ENCODE measurements around the gene RIMBP3C.
"Not testable (repeated sequence)": the region's sequence is repeated elsewhere in the genome, so short reads cannot be mapped to it uniquely, and the experiment has no call there.

Gene RIMBP3C, protein sequence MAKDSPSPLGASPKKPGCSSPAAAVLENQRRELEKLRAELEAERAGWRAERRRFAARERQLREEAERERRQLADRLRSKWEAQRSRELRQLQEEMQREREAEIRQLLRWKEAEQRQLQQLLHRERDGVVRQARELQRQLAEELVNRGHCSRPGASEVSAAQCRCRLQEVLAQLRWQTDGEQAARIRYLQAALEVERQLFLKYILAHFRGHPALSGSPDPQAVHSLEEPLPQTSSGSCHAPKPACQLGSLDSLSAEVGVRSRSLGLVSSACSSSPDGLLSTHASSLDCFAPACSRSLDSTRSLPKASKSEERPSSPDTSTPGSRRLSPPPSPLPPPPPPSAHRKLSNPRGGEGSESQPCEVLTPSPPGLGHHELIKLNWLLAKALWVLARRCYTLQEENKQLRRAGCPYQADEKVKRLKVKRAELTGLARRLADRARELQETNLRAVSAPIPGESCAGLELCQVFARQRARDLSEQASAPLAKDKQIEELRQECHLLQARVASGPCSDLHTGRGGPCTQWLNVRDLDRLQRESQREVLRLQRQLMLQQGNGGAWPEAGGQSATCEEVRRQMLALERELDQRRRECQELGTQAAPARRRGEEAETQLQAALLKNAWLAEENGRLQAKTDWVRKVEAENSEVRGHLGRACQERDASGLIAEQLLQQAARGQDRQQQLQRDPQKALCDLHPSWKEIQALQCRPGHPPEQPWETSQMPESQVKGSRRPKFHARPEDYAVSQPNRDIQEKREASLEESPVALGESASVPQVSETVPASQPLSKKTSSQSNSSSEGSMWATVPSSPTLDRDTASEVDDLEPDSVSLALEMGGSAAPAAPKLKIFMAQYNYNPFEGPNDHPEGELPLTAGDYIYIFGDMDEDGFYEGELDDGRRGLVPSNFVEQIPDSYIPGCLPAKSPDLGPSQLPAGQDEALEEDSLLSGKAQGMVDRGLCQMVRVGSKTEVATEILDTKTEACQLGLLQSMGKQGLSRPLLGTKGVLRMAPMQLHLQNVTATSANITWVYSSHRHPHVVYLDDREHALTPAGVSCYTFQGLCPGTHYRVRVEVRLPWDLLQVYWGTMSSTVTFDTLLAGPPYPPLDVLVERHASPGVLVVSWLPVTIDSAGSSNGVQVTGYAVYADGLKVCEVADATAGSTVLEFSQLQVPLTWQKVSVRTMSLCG (N-terminal part only)

DNA sequence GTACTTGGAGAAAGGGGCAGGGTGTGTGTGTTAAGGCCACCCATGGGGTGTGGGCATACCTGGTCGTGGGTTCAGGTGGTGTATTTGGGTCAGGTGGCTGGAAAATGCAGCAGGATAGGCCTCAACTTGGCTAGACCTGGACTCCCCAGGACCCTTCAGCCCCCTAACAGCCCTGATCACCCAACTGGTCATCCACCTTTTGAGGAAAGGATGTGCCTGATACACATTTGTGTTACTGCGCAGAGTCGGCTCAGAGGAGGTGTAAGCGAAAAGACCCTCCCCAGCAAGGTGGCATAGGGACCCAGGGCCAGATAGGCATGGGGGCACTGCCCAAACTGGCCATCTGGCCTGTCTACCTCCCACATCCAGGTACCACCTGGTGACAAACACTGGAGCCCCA is at the start of gene RIMBP3C:
RIMBP3C (minus strand) TSS at position 101 of the 400 bp plus-strand sequence. CDS start 485 bp downstream, outside the sequence.
- not testable (repeated sequence) for DNase-seq

GRCh38 chr22:21599053-21599893 is 48.0 kb upstream of the RIMBP3C start:
- DNase-seq = no peak

DNA sequence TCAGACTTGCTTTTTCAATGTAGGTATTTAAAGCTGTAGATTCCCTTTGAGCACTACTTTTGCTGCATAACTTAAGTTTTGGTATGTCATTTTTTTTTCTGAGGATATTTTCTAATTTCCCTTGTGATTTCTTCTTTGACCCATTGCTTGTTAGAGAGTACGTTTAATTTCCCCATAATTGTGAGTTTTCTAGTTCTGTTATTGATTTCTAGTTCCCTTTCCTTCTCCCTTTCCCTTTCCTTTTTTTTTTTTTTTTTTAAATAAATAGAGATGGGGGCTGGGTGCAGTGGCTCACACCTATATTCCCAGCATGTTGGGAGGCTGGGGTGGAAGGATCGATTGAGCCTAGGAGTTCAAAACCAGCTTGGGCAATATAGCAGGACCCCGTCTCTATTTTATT is 47.0 kb upstream of the RIMBP3C start:
- no peak for DNase-seq

- not testable (repeated sequence) for DNase-seq
Measured at GRCh38 chr22:21596356-21597135, 45.3 kb upstream of the RIMBP3C start.

GRCh38 chr22:21594865-21595452 is 43.7 kb upstream of the RIMBP3C start:
- no peak for DNase-seq

DNA sequence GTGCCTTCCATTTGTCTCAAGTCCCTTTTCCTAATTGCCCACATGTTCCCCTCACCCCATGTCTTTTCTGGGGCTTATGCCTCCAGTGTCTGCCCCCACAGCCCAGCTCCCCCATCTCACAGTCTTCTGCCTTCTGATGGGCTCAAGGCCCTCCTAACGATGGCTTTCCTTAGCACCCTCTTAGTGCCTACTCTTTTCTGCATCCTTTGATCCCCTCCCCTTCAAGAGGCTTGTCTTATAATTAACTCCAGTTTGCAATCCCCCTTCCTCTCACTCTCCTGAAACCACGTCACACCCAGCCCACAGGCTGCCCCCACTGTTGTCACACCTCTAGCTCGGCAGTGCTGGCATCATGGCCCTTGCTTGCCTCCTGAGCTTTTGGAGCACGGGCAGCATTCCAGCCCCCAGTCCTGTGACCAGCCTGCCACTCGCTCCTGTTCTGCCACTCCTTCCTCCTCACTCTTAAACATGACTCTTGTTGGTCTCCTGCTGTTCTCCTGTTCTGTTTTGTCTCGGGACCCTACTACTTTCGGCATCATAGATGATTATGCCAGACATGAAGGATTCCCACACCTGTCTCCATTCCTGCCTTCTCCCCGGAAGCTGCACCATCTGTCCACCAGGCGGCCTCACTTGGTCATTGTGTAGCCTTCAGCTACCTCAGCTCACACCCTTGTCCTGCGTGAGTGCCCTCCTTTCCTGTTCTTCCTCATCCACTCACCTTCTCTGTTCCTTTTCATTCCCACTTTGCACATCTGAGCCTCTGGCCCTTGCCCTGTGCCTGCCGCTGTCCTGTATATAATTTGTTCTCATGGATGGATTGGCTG is 42.4 kb upstream of the RIMBP3C start:
- no peak for DNase-seq

DNA sequence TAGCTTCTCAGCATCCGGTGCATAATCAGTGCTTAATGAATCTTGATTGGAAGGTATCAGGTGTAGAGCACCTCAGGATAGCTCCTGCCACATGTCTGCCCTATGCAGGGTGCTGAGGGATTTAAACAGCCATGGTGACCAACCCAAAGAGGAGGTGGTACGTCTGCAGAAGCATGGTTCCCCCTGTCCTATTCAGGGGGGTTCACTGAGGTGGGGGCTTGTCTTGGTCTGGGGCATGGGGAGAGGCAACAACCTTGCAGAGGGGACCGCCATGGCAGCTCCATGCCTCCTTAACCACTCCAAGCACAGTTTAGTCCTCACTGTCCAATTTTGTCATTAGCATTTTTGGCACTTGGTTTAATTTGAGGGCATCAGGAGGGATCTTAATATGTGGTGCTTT is 41.2 kb upstream of the RIMBP3C start:
- no peak for DNase-seq

DNA sequence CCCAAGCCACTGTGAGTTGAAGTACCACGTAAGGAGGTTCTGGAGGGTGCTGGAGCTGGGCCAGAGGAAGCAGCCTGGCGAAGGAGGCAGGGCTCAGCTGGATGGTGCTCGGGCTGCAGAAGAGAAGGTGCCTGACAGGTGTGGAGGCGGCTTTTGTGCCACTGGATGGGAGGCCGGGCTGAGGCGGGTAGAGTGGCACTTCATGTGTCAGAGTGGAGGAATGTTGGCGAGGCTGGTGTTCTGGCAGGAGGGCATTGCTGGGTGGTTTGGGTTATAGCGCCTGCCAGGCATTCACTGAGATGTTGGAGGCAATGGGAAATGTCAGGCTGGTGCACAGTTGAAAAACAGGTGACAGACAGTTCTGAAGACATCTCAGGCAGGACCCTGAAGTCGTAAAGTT is 40.4 kb upstream of the RIMBP3C start:
- DNase-seq = no peak

DNA sequence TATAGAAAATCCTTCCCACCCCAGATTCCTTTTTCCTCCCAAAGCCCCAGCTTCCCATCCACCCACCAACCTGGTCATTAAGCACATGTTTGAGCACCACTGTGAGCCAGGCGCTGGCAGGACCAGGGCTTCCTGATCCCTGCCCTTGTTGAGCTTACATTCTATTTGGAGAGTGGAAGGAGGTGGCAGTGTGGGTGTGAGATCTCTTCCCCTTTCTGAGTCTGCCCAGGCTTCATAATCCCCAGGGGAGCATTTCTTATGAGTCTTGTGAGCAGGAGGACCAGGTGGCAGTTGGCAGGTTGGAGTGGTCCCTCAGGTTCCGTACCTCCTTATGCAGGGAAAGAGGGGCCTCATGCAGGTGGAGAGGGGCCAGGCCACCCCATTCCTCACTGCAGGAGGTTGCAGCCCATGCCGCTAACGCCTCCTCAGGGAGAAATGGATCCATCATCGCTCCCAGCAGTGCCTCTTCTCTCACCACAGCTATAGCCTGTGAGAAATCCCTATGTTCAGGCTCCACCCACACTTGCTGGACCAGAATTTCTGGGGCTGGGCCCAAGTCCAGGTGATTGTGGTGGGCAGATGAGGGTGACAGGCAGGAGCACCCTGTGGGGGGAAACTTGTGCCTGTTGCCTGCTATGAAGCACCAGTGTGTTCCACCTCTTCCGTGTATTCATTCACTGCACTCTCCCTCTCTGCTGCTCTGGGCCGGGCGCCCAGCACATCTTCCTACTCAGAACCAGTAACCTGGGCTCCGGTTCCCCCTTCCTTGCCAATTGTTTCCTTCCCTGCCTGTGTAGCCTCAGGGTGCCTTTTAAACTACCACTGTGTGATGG is 39.8 kb upstream of the RIMBP3C start:
- no peak for DNase-seq

DNA sequence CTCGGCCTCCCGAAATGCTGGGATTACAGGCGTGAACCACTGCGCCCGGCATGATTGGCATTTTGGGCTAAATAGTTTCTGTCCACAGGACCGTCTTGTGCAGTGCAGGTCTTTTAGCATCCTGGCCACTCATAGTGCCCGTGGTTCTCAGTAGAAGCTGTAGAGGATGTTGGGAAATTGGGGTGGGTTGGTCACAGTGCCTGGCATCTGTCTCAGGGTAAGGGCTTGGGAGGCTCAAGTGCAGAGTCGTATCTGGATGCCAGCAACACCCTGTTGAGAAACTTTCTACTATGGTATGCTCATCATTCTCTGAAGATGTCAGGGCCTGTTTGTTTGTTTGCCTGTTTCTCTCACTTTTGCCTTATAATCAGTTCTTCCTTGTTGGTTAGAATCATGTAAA is 38.1 kb upstream of the RIMBP3C start:
- no peak for DNase-seq

- no peak for DNase-seq
Measured at GRCh38 chr22:21587803-21588611, 36.7 kb upstream of the RIMBP3C start.

- DNase-seq = no peak
Measured at GRCh38 chr22:21585389-21585788, 34.1 kb upstream of the RIMBP3C start.

DNA sequence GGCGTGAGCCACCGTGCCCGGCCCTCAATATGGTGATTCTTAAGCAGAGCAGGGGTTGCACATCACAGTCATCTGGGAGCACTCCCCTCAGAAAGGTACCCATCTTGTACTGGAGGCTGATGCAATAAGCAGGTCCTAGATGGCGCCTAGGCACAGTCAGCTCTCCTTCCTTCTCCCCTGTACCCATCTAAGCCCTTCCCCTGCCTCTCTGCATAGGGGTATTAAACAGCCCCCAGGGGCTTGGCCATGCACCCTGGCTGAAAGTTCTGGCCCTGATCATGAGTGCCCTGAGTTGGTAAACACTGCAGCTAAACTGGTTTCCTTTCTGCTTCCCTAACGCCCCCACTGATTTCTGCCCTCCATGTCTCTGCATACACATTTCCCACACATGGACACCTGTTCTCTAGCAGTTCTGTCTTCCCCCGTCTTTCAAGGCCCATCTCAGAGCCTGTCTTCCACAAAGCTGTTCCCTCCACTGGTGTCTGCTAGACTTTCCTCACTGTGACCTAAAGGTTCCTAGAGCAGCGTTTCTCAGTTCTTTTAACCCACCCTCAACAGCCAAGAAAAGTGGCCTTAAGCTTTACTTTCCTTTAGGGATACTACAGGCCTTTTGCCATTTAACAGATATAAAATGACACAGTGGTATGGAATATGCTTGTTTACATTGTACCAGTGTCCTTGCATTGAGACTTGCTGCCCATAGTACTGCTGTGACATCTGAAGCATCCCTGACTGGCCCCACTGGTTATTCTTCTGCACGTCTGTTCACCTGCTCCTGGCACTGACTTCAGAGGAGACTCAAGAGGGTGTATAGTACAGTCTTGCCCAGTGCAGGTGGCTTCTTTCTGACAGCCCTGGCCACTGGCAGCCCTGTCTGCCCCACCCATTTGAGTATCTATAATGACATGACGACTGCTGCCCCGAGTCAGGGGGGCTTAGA is 31.8 kb upstream of the RIMBP3C start:
- no peak for DNase-seq

DNA sequence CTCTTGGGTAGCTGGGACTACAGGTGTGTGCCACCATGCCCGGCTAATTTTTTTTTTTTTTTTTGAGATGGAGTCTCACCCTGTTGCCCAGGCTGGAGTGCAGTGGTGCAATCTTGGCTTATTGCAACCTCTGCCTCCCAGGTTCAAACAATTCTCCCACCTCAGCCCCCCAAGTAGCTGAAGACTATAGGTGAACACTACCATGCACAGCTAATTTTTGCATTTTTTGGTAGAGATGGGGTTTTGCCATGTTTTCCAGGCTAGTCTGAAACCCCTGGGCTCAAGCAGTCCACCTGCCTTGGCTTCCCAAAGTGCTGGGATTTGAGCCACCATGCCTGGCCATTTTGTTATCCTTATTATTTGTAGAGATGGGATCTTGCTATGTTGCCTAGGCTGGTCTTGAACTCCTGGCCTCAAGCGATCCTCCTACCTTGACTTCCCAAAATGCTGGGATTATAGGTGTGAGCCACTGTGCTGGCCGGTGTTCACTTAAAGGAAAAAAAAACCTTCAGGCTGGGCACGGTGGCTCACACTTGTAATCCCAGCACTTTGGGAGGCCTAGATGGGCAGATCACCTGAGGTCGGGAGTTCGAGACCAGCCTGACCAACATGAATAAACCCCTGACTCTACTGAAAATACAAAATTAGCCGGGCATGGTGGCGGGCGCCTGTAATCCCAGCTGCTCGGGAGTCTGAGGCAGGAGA is 29.9 kb upstream of the RIMBP3C start:
- not testable (repeated sequence) for DNase-seq

DNA sequence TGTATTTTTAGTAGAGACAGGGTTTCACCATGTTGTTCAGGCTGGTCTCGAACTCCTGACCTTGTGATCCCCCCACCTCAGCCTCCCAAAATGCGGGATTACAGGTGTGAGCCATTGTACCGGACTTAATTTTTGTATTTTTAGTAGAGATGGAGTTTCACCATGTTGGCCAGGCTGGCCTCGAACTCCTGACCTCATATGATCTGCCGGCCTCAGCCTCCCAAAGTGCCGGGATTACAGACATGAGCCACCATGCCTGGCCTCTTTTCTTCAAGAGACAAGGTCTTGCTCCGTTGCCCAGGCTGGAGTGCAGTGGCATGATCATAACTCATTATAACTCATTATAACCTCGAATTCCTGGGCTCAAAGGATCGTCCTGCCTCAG is 29.4 kb upstream of the RIMBP3C start:
- DNase-seq = not testable (repeated sequence)

DNA sequence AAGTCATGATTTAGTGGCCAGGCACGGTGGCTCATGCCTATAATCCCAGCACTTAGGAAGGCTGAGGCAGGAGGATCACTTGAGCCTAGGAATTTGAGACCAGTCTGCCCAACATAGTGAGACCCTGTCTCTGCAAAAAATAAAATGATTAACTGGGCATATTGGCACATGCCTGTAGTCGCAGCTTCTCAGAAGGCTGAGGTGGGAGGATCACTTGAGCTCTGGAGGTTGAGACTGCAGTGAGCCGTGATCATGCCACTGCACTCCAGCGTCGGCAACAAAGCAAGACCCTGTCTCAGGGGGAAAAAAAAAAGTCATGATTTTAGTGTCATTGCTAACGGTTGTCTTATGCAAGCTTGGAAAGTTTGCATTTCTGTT is 28.2 kb upstream of the RIMBP3C start:
- no peak for DNase-seq

All from NCI-H187 (cell line).